ENCODE results near the gene CARD6.
"Not testable (repeated sequence)": the region's sequence is repeated elsewhere in the genome, so short reads cannot be mapped to it uniquely, and the experiment has no call there.

The CARD6 gene

GRCh38 chr5:40828690-40829661 lies 12.2 kb upstream of the CARD6 start:
- no peak for DNase-seq

GRCh38 chr5:40829748-40830533 lies 11.2 kb upstream of the CARD6 start:
- no peak for DNase-seq

DNA sequence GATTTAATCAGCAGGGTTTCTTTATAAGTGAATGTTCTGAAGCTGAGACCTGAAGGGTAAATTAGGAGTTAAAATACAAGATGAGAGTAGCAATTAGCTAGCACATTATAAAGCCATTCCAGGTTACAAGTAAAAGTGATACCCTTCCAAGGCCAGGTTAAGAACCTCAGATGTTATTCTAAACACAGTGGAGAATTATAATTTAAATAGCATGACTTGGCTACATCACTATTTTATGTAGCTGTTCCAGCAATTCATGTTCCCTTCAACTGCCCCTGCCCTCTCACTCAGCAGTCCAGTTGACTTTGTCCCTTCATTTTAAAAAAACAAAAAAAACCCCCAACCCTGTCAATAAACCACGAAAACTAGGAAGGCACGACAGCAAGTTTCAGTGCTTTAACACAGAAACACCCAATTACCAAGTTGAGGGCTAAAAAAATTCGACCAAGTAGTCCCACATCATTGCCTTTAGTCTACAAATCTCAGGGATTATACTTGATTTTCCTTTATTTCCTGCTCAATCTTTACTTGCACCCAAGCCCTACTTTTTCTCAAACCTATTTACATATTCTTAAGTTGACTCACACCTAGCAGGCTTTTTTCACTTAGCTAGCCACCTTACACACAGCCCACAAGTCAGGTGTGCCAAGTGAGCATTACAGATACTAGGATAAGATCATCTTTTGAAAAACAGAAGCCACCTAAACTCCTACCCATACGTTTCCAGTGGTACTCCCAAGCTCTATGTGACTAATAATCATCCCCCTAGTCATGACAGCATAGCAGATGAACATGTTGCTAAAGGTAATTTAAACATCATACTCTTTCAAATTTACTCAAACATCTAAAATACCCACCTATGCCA lies 9.6 kb upstream of the CARD6 start:
- no peak for DNase-seq

GRCh38 chr5:40832345-40832744 lies 8.8 kb upstream of the CARD6 start:
- no peak for DNase-seq

- DNase-seq, result no peak
These were observed 7.4 kb upstream of the CARD6 start for GRCh38 chr5:40833712-40834229.

GRCh38 chr5:40834391-40834848 lies 6.7 kb upstream of the CARD6 start:
- no peak for DNase-seq

GRCh38 chr5:40834849-40835787 lies 6.0 kb upstream of the CARD6 start, which contains the start of gene RPL37:
Gene RPL37 (minus strand): TSS chr5:40835222. CDS start chr5:40835185, 37 bp downstream.
- peak; percentile 97 for DNase-seq

DNA sequence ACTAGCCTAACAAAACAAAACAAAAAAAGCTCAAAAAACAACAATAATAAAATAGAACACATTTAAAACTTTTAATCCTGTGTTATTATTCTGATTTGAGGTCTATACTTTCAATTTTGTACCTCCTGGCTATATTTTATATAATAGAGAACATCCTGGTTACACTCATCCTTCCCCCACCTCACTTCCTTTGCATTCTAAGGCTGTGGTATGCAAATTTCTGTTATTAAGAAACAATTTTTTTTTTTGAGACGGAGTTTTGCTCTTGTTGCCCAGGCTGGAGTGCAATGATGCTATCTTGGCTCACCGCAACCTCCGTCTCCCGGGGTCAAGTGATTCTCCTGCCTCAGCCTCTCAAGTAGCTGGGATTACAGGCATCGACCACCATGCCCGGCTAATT lies 3.1 kb upstream of the CARD6 start:
- no peak for DNase-seq

- no peak for DNase-seq
These were observed 1.2 kb downstream of the CARD6 start for GRCh38 chr5:40842351-40842750.

- no peak for DNase-seq
These were observed 3.4 kb downstream of the CARD6 start for GRCh38 chr5:40844565-40844964.

DNA sequence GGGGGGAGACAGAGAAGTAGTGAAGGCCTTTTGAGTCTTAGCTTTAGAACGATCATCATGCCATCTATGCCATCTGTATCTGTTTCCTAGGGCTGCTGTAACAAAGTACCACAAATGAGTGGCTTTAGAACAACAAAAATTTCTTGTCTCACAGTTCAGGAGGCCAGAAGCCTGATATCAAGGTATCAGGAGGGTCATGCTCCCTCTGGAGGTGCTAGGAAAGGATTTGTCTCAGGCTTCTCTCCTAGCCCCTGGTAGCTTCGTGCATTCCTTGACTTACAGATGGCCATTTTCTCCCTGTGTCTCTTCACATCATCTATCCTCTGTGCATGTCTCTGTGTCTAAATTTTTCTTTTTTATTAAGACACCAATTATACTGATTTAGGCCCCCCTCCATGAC lies 5.2 kb downstream of the CARD6 start:
- no peak for DNase-seq

GRCh38 chr5:40847525-40847924 lies 6.4 kb downstream of the CARD6 start:
- no peak for DNase-seq

GRCh38 chr5:40853632-40854192 lies 12.5 kb downstream of the CARD6 start:
- no peak for DNase-seq

GRCh38 chr5:40860711-40861110 lies 19.5 kb downstream of the CARD6 start:
- DNase-seq, result no peak

DNA sequence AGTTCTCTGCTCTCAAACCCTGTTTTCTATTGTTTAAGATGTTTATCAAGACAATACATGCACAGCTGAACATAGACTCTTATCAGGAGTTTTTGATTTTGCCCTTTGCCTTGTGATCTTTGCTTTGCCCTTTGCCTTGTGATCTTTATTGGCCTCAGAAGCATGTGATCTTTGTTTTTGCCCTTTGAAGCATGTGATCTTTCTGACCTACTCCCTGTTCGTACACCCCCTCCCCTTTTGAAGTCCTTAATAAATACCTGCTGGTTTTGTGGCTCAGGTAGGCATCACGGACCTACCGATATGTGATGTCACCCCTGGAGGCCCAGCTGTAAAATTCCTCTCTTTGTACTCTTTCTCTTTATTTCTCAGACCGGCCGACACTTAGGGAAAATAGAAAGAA lies 23.8 kb downstream of the CARD6 start:
- not testable (repeated sequence) for DNase-seq

DNA sequence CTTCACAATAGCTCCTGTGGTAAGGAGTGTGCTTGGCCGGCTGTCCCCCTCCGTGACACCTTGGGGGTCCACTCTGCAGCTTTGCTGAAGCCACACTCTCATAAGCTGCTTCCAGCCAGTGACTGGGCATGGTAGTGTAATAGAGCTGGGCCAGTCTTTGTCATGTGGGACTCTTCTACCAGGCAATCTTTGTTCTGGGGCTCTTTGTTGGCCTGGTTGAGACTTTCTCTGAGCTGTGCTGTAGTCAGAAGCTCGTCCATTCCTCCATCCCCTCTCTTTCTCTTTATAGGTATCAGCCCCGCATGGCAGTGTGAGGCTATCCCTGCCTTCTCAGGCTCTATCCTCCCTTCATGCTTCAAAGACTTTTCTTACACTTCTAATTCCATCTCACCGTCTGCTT lies 25.7 kb downstream of the CARD6 start:
- DNase-seq, result no peak

DNA sequence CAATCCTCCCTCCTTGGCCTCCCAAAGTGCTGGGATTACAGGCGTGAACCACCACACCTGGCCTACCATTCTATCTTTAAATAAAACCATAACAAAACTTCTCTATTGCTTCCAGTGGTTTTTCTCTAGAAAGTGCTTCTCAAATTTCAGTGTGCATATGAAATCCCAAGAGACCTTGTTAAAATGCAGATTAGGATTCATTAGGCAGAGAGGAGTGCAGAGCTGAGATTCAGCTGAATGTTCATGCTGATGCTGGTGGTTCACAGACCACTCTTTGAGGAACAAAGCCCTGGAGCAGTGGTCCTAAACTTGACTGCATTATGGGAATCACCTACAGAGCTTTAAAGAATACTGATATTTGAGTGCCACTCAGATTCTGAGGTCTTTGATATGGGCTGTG lies 28.2 kb downstream of the CARD6 start:
- DNase-seq, result no peak

DNA sequence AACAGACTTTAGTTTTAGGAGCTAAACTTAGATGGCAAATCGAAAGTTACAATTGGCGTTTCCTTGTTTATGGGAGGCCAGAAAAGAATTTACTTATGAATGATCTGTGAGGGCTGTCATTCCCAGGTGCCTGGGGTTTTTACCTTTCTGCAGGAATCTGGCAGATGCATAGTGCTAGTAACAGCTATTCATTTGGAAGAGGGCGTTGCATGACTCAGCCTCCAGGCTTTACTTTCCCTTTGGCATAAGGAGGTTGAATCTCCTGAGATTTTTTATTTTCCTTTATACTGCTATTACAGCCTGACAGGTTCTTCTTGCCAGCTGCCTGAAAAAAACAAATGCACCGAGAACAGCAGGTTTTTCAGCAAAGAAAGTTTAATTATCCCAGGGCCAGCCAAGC lies 30.0 kb downstream of the CARD6 start:
- no peak for DNase-seq

DNA sequence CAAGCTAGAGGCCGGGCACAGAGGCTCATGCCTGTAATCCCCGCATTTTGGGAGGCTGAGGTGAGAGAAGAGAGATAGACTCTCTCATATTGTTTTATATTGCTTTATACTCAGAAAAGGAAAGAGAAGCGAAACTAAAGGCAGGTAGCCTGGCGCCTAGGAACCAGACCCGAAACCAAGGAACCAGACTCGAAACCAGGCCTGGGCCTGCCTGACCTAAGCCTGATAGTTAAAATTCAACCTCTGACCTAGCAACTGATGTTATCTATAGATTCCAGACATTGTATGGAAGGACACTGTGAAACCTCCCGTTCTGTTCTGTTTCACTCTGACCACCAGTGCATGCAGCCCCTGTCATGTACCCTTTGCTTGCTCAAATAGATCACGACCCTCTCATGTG lies 31.1 kb downstream of the CARD6 start:
- DNase-seq, result not testable (repeated sequence)

GRCh38 chr5:40873286-40873880 lies 32.2 kb downstream of the CARD6 start:
- DNase-seq, result no peak

- no peak for DNase-seq
These were observed 34.8 kb downstream of the CARD6 start for GRCh38 chr5:40875958-40876357.

Measured in NCI-H2171 (cell line).